H1 (cell line): ENCODE measurements around the gene MED12L. TPM values are rescaled to one million over a fixed set of nuclear protein-coding genes. Genes with fewer than 3 reads are reported as not detected.

Experiments
- CTCF ChIA-PET: fragments of 300-600 bp; sonication (Branson Sonifier 250); formaldehyde crosslinking; loops from one replicate; lab custom pipeline; 2021; ENCODE audit not compliant: partially characterized antibody; lab: Charles Lee
- POLR2A ChIA-PET: fragments of 300-600 bp; sonication (Branson Sonifier 250); formaldehyde crosslinking; loops from one replicate; lab custom pipeline; 2021; ENCODE audit warnings: inconsistent platforms; ENCODE audit not compliant: partially characterized antibody; lab: Charles Lee
- DNase-seq, 2 experiments: peaks; one replicate each; pipeline versions ENCODE4 v3.0.0 to v3.0.0-alpha.2; 2010 to 2022; ENCODE audit warnings: low spot score in 2 of 2, low read depth in 1 of 2, mixed read lengths in 1 of 2
- FAIRE-seq: peaks from 2 replicates; lab custom pipeline; 2011; peaks lifted over from hg19 to GRCh38; lab: Jason Lieb, UNC
- H2AFZ ChIP-seq: 2 replicates; pipeline ENCODE4 v1.8.1; 2012; ENCODE audit warnings: low read length, inconsistent platforms
- H2AK5ac ChIP-seq: 2 replicates; pipeline ENCODE4 v1.6.1; 2013; ENCODE audit warnings: low read depth, low read length
- H2BK120ac ChIP-seq: replicated peaks from 2 replicates; pipeline ENCODE3; 2013; ENCODE audit warnings: low read depth, low read length, inconsistent platforms
- H2BK12ac ChIP-seq: 2 replicates; pipeline ENCODE4 v1.6.1; 2013; ENCODE audit warnings: low read depth, low read length
- H2BK15ac ChIP-seq: 2 replicates; pipeline ENCODE4 v1.6.1; 2013; ENCODE audit warnings: low read length
- H2BK20ac ChIP-seq: 2 replicates; pipeline ENCODE4 v1.6.1; 2013; ENCODE audit warnings: low read length
- H2BK5ac ChIP-seq: 2 replicates; pipeline ENCODE4 v1.6.1; 2013; ENCODE audit warnings: low read depth, low read length
- H3K14ac ChIP-seq: 2 replicates; pipeline ENCODE4 v1.6.1; 2013; ENCODE audit warnings: inconsistent platforms; ENCODE audit not compliant: insufficient read length
- H3K18ac ChIP-seq: 2 replicates; pipeline ENCODE4 v1.6.1; 2013; ENCODE audit warnings: low read length; ENCODE audit errors: extremely low read depth
- H3K23ac ChIP-seq: 2 replicates; pipeline ENCODE4 v1.6.1; 2013; ENCODE audit warnings: inconsistent platforms; ENCODE audit not compliant: insufficient read length
- H3K23me2 ChIP-seq: 2 replicates; pipeline ENCODE4 v1.6.1; 2013; ENCODE audit warnings: low read depth, low read length
- H3K27ac ChIP-seq: 2 replicates; pipeline ENCODE4 v1.6.1; 2011; ENCODE audit warnings: low read depth, low read length, inconsistent platforms
- H3K27me3 ChIP-seq, 4 experiments: replicated peaks in 1 of 4; 1 replicate in 1 of 4; 2 replicates in 3 of 4; pipeline versions ENCODE4 v1.6.1 to v1.8.1; 2011 to 2013; ENCODE audit warnings: low read length in 3 of 4, mild to moderate bottlenecking in 3 of 4, inconsistent platforms in 2 of 4, mixed read lengths in 2 of 4, moderate library complexity in 1 of 4; ENCODE audit not compliant: control insufficient read depth in 3 of 4, insufficient read depth in 3 of 4; ENCODE audit errors: extremely low read depth in 1 of 4
- H3K36me3 ChIP-seq, 4 experiments: 2 replicates each; pipeline versions ENCODE4 v1.6.1 to v1.8.1; 2011 to 2013; ENCODE audit warnings: mild to moderate bottlenecking in 4 of 4, low read length in 3 of 4, moderate library complexity in 2 of 4, control low read depth in 1 of 4, inconsistent platforms in 1 of 4; ENCODE audit not compliant: insufficient read depth in 4 of 4, control insufficient read depth in 2 of 4
- H3K4ac ChIP-seq: replicated peaks from 2 replicates; pipeline ENCODE3; 2013; ENCODE audit warnings: low read length, low read depth, mixed read lengths, inconsistent platforms; ENCODE audit not compliant: insufficient read length
- H3K4me1 ChIP-seq, 4 experiments: replicated peaks in 1 of 4; 1 replicate in 1 of 4; 2 replicates in 3 of 4; pipeline versions ENCODE4 v1.6.1 to v1.8.1; 2011 to 2013; ENCODE audit warnings: low read length in 3 of 4, inconsistent platforms in 2 of 4, mixed read lengths in 1 of 4; ENCODE audit not compliant: insufficient read depth in 4 of 4, control insufficient read depth in 3 of 4
- H3K4me2 ChIP-seq, 2 experiments: 2 replicates each; pipeline versions ENCODE4 v1.6.1 to v1.8.1; 2011 to 2013; ENCODE audit warnings: low read depth in 2 of 2, low read length in 2 of 2, control low read depth in 1 of 2, inconsistent platforms in 1 of 2, mild to moderate bottlenecking in 1 of 2; ENCODE audit not compliant: insufficient read depth in 1 of 2
- H3K4me3 ChIP-seq, 4 experiments: fragments of 200-600, 300-600 bp in 1 of 4; sonication (generic), shearing (Covaris generic), sonication (Bioruptor Twin) in 1 of 4; 2 replicates each; pipeline versions ENCODE4 v1.5.1 to v1.8.1; 2011 to 2016; ENCODE audit warnings: low read length in 4 of 4, low read depth in 3 of 4, control low read depth in 2 of 4, inconsistent platforms in 2 of 4, mild to moderate bottlenecking in 2 of 4, mixed read lengths in 1 of 4, moderate library complexity in 1 of 4; ENCODE audit not compliant: insufficient read depth in 2 of 4; ENCODE audit errors: extremely low read depth in 1 of 4
- H3K56ac ChIP-seq: replicated peaks from 2 replicates; pipeline ENCODE3; 2013; ENCODE audit warnings: low read depth, mild to moderate bottlenecking, mixed read lengths, low read length, inconsistent platforms; ENCODE audit not compliant: insufficient read length
- H3K79me1 ChIP-seq: 2 replicates; pipeline ENCODE4 v1.6.1; 2013; ENCODE audit warnings: low read depth, low read length, control low read depth
- H3K79me2 ChIP-seq, 2 experiments: 2 replicates each; pipeline versions ENCODE4 v1.6.1 to v1.8.1; 2012 to 2013; ENCODE audit warnings: low read length in 2 of 2, mild to moderate bottlenecking in 2 of 2, inconsistent platforms in 1 of 2; ENCODE audit not compliant: insufficient read depth in 2 of 2, control insufficient read depth in 1 of 2
- H3K9ac ChIP-seq, 4 experiments: replicated peaks in 1 of 4; 1 replicate in 1 of 4; 2 replicates in 3 of 4; pipeline versions ENCODE4 v1.6.1 to v1.8.1; 2011 to 2013; ENCODE audit warnings: low read depth in 3 of 4, low read length in 3 of 4, control low read depth in 2 of 4, mild to moderate bottlenecking in 2 of 4, moderate library complexity in 2 of 4, inconsistent platforms in 1 of 4; ENCODE audit errors: extremely low read depth in 1 of 4
- H3K9me3 ChIP-seq, 2 experiments: 2 replicates each; pipeline versions ENCODE4 v1.6.1 to v1.8.1; 2012 to 2013; ENCODE audit warnings: mild to moderate bottlenecking in 2 of 2, moderate library complexity in 2 of 2, control low read depth in 1 of 2, inconsistent platforms in 1 of 2, low read depth in 1 of 2, low read length in 1 of 2, mixed read lengths in 1 of 2; ENCODE audit not compliant: insufficient read depth in 2 of 2
- H4K20me1 ChIP-seq, 2 experiments: replicated peaks in 1 of 2; 2 replicates each; pipeline versions ENCODE3 to v1.8.1; 2011 to 2013; ENCODE audit warnings: inconsistent platforms in 2 of 2, low read length in 2 of 2, mild to moderate bottlenecking in 1 of 2; ENCODE audit not compliant: insufficient read depth in 2 of 2, control insufficient read depth in 1 of 2
- H4K5ac ChIP-seq: 2 replicates; pipeline ENCODE4 v1.6.1; 2013; ENCODE audit warnings: low read length, low read depth, mixed read lengths, inconsistent platforms; ENCODE audit not compliant: insufficient read length
- H4K8ac ChIP-seq: 2 replicates; pipeline ENCODE4 v1.8.0; 2013; ENCODE audit warnings: mild to moderate bottlenecking, moderate library complexity, low read length, inconsistent platforms; ENCODE audit not compliant: insufficient read depth; ENCODE audit errors: extremely low read depth
- H4K91ac ChIP-seq: replicated peaks from 2 replicates; pipeline ENCODE3; 2013; ENCODE audit warnings: low read length, mixed read lengths, inconsistent platforms; ENCODE audit not compliant: insufficient read length
- BACH1 ChIP-seq: IDR thresholded peaks from 2 replicates; pipeline ENCODE4 v1.6.1; 2012; ENCODE audit warnings: low read length, improper control_type of control experiment
- BRCA1 ChIP-seq: IDR thresholded peaks from 2 replicates; pipeline ENCODE4 v1.6.1; 2012; ENCODE audit warnings: low read depth, low read length, improper control_type of control experiment
- CHD1 ChIP-seq: IDR thresholded peaks from 2 replicates; pipeline ENCODE4 v1.6.1; 2012; ENCODE audit warnings: low read depth, low read length, improper control_type of control experiment
- CTBP2 ChIP-seq: IDR thresholded peaks from 2 replicates; pipeline ENCODE4 v1.7.0; 2011; ENCODE audit warnings: borderline replicate concordance, mild to moderate bottlenecking, moderate library complexity, mixed read lengths, low read length; ENCODE audit not compliant: insufficient read depth, insufficient read length
- GABPA ChIP-seq: IDR thresholded peaks from 2 replicates; pipeline ENCODE4 v1.6.1; 2011; ENCODE audit warnings: mild to moderate bottlenecking, low read length, moderate library complexity, borderline replicate concordance; ENCODE audit not compliant: insufficient read depth
- GTF2F1 ChIP-seq: IDR thresholded peaks from 2 replicates; pipeline ENCODE4 v1.6.1; 2012; ENCODE audit warnings: low read depth, low read length, improper control_type of control experiment, borderline replicate concordance
- JUND ChIP-seq: IDR thresholded peaks from 2 replicates; pipeline ENCODE4 v1.6.1; 2011; ENCODE audit warnings: mild to moderate bottlenecking, improper control_type of control experiment, low read length
- KDM1A ChIP-seq: fragments of 200-600, 300-600 bp; sonication (generic); IDR thresholded peaks from 2 replicates; pipeline ENCODE4 v1.7.1; 2016; ENCODE audit warnings: mild to moderate bottlenecking, low read length, borderline replicate concordance
- MAX ChIP-seq: IDR thresholded peaks from 2 replicates; pipeline ENCODE4 v1.6.1; 2012; ENCODE audit warnings: inconsistent platforms
- NRF1 ChIP-seq: IDR thresholded peaks from 2 replicates; pipeline ENCODE4 v1.6.1; 2011; ENCODE audit warnings: mild to moderate bottlenecking, low read depth, low read length, improper control_type of control experiment
- POLR2A ChIP-seq, 2 experiments: IDR thresholded peaks; 1 replicate in 1 of 2; 2 replicates in 1 of 2; pipeline ENCODE4 v1.6.1; 2011; ENCODE audit warnings: low read depth in 2 of 2, low read length in 2 of 2, mild to moderate bottlenecking in 2 of 2; ENCODE audit errors: control extremely low read depth in 1 of 2
- RFX5 ChIP-seq: IDR thresholded peaks from 2 replicates; pipeline ENCODE4 v1.6.1; 2011; ENCODE audit warnings: low read depth, low read length, improper control_type of control experiment, borderline replicate concordance
- SIRT6 ChIP-seq: IDR thresholded peaks from one replicate; pipeline ENCODE4 v1.7.1; 2012; ENCODE audit warnings: low read length, inconsistent platforms
- SUZ12 ChIP-seq: fragments of 200-600 bp; sonication (generic); IDR thresholded peaks from 2 replicates; pipeline ENCODE4 v1.6.1; 2012; ENCODE audit warnings: mild to moderate bottlenecking, inconsistent platforms, low read length, moderate library complexity, mixed read lengths
- TAF1 ChIP-seq: IDR thresholded peaks from 2 replicates; pipeline ENCODE4 v1.6.1; 2011; ENCODE audit warnings: mild to moderate bottlenecking, low read depth, low read length
- TAF7 ChIP-seq: optimal IDR thresholded peaks from 2 replicates; pipeline ENCODE3; 2011; ENCODE audit warnings: low read depth, mild to moderate bottlenecking, inconsistent platforms, low read length, moderate library complexity, borderline replicate concordance
- WGBS, 2 experiments: shearing (Covaris generic) in 1 of 2; methylation state at CpG; one replicate each; pipeline versions ENCODE4 v1.1.6 to v1.1.7; 2013 to 2015; ENCODE audit warnings: low lambda C conversion rate in 2 of 2, mixed read lengths in 2 of 2, inconsistent platforms in 1 of 2, low coverage in 1 of 2, missing lambda C conversion rate in 1 of 2; ENCODE audit not compliant: insufficient replicate concordance in 2 of 2, insufficient coverage in 1 of 2, insufficient read length in 1 of 2; ENCODE audit errors: extremely low coverage in 1 of 2, missing lambda C conversion rate in 1 of 2; 5-methylcytosine and 5-hydroxymethylcytosine counted together
- polyA plus RNA-seq, 7 experiments: library from polyadenylated mRNA; depleted of rRNA in 3 of 7; stranded (reverse) in 5 of 7; unstranded in 2 of 7; fragments of >200 nt in 5 of 7; fragments of 200-250 nt in 2 of 7; gene quantifications; 1 replicate in 5 of 7; 2 replicates in 1 of 7; 4 replicates in 1 of 7; pipeline versions ENCODE4 v1.2.1 to v1.2.3, GENCODE V29; 2011 to 2013; ENCODE audit warnings: missing spikeins in 2 of 7, mixed read lengths in 2 of 7
- total RNA-seq: library from RNA; stranded (reverse); fragmentation: NEBNext Ultra II Directional; extraction: Animal tissue kit (Norgen Biotek cat#: 25700); gene quantifications from 2 replicates; pipeline ENCODE4 v1.2.1, GENCODE V29; 2021

The MED12L gene
- total and polyA plus RNA-seq, 2 of the 8 experiments (the other 6 are each of a cell fraction or from before 2014, with no cell fraction given): 3.6 to 26.2 TPM

- no peak for FAIRE-seq
- no peak overlapping the region for H2BK120ac ChIP-seq
- H3K14ac ChIP-seq: no peak overlapping the region
- H3K4me1 ChIP-seq: peaks cover 0 to 7% (median 5%) of the 10 kb centered on the region in 4 experiments; a peak in 4 of 7 replicates
- no peak overlapping the region for H3K23ac ChIP-seq
- H2BK5ac ChIP-seq: no peak overlapping the region
- peaks cover 0 to 5% (median 0%) of the 10 kb centered on the region in 4 experiments; a peak in 1 of 8 replicates for H3K36me3 ChIP-seq
- no peak overlapping the region for H2AFZ ChIP-seq
- no peaks in the 10 kb centered on the region for H3K23me2 ChIP-seq
- no peaks in the 10 kb centered on the region for H3K79me2 ChIP-seq
- no peak overlapping the region for H4K8ac ChIP-seq
- H4K20me1 ChIP-seq: no peaks in the 10 kb centered on the region
- POLR2A ChIA-PET: no interaction called here
- H3K9me3 ChIP-seq: no peaks in the 10 kb centered on the region; a peak in 1 of 4 replicates
- H3K27ac ChIP-seq: no peak overlapping the region
- H4K91ac ChIP-seq: no peak overlapping the region
- CTCF ChIA-PET: interaction anchor here (0.6 to 3.0 kb wide), 6 partner anchors 10 to 67 kb away, joined by 3 to 32 read pairs (median 5); no protein-coding TSS in a partner anchor
- no peaks in the 10 kb centered on the region for H3K27me3 ChIP-seq
- no peak overlapping the region for H4K5ac ChIP-seq
- DNase-seq: no peak
- no peak overlapping the region for H2AK5ac ChIP-seq
- no peak overlapping the region for H3K4me2 ChIP-seq
- no peak overlapping the region for H3K4me3 ChIP-seq
- no peak overlapping the region for H2BK15ac ChIP-seq
- no peak overlapping the region for H3K18ac ChIP-seq
- no peaks in the 10 kb centered on the region for H3K79me1 ChIP-seq
- whole genome bisulfite sequencing, 2 experiments: 77% methylated on average over 1 of the region's 1 CpG; no CpG with 5 or more reads in 1 of the 2 experiments
- no peak overlapping the region for H3K9ac ChIP-seq
- H2BK20ac ChIP-seq: no peak overlapping the region
- no peak overlapping the region for H3K56ac ChIP-seq
- no peak overlapping the region for H2BK12ac ChIP-seq
- no peak overlapping the region for H3K4ac ChIP-seq
- TF ChIP-seq TAF7 (no peak), SUZ12 (no peak), CTBP2 (no peak), CHD1 (no peak), RFX5 (no peak), SIRT6 (no peak), TAF1 (no peak), NRF1 (no peak), KDM1A (no peak), BACH1 (no peak), MAX (no peak), GTF2F1 (no peak), JUND (no peak), POLR2A (IDR thresholded peaks at IDR 0.05; ENCODE audit: control extremely low read depth in 1 of 2, low read depth in 2 of 2, low read length in 2 of 2) (no peak), GABPA (no peak), BRCA1 (no peak)
- TF ChIP-seq, all 59 proteins: peak for 0
These were observed 132.7 kb downstream of the MED12L start for GRCh38 chr3:151218136-151218535.
